ENCODE data around the gene EMC8. TPM values are rescaled to one million over a fixed set of nuclear protein-coding genes. Genes with fewer than 3 reads are reported as not detected.

EMC8 gene
- total RNA-seq, 1 experiment from 2014 or later, result 62.7 TPM

- Histone ChIP-seq H3K9me3 (ENCODE audit: low read depth, low read length, poor library complexity, severe bottlenecking) (no peaks in the 10 kb centered on the region), H3K4me1 (ENCODE audit: insufficient read depth, low read length, poor library complexity, severe bottlenecking) (peaks cover 19% of the 10 kb centered on the region), H3K27ac (ENCODE audit: low read depth, low read length, poor library complexity, severe bottlenecking) (no peak overlapping the region), H3K36me3 (ENCODE audit: insufficient read depth, low read length, poor library complexity, severe bottlenecking) (no peaks in the 10 kb centered on the region), H3K27me3 (replicated peaks; ENCODE audit: insufficient read depth, low read depth, low read length, poor library complexity) (no peaks in the 10 kb centered on the region), H3K4me3 (ENCODE audit: low read depth, low read length, poor library complexity, severe bottlenecking) (no peak overlapping the region)
- no TSS peak for BruUV-seq (replicated peaks)
- TF ChIP-seq EZH2 (IDR thresholded peaks at IDR 0.05; ENCODE audit: borderline replicate concordance, low read depth, low read length, poor library complexity, severe bottlenecking) (no peak), CTCF (conservative IDR thresholded peaks at IDR 0.05; ENCODE audit: low read depth, low read length) (peak; percentile 57)
- ChIA-PET POLR2A (ENCODE audit: low non-redundant PET) (interaction anchor here (0.7 kb wide), 1 partner anchor 184 kb away, joined by 3 read pairs; no protein-coding TSS in a partner anchor), CTCF (no interaction called here)
- DNase-seq (ENCODE audit: low spot score), result no peak
- intact Hi-C loops (cut with micrococcal nuclease; ENCODE audit: unreplicated experiment), result no loop called here
Observed at GRCh38 chr16:85759631-85760419, 39.5 kb downstream of the EMC8 start.

- Histone ChIP-seq H3K27ac (ENCODE audit: low read depth, low read length, poor library complexity, severe bottlenecking) (no peak overlapping the region), H3K9me3 (ENCODE audit: low read depth, low read length, poor library complexity, severe bottlenecking) (no peaks in the 10 kb centered on the region), H3K4me3 (ENCODE audit: low read depth, low read length, poor library complexity, severe bottlenecking) (no peak overlapping the region), H3K4me1 (ENCODE audit: insufficient read depth, low read length, poor library complexity, severe bottlenecking) (peaks cover 25% of the 10 kb centered on the region), H3K36me3 (ENCODE audit: insufficient read depth, low read length, poor library complexity, severe bottlenecking) (no peaks in the 10 kb centered on the region), H3K27me3 (replicated peaks; ENCODE audit: insufficient read depth, low read depth, low read length, poor library complexity) (no peaks in the 10 kb centered on the region)
- ChIA-PET CTCF (no interaction called here), POLR2A (ENCODE audit: low non-redundant PET) (no interaction called here)
- intact Hi-C loops (cut with micrococcal nuclease; ENCODE audit: unreplicated experiment), result no loop called here
- DNase-seq (ENCODE audit: low spot score), result no peak
- BruUV-seq (replicated peaks), result no TSS peak
- TF ChIP-seq CTCF (conservative IDR thresholded peaks at IDR 0.05; ENCODE audit: low read depth, low read length) (no peak), EZH2 (IDR thresholded peaks at IDR 0.05; ENCODE audit: borderline replicate concordance, low read depth, low read length, poor library complexity, severe bottlenecking) (no peak)
Observed at GRCh38 chr16:85759136-85759535, 40.2 kb downstream of the EMC8 start.

- no peak for TF ChIP-seq CTCF (conservative IDR thresholded peaks at IDR 0.05; ENCODE audit: low read depth, low read length)
- TF ChIP-seq EZH2 (IDR thresholded peaks at IDR 0.05; ENCODE audit: borderline replicate concordance, low read depth, low read length, poor library complexity, severe bottlenecking), result no peak
- no peaks in the 10 kb centered on the region for H3K27me3 ChIP-seq (replicated peaks; ENCODE audit: insufficient read depth, low read depth, low read length, poor library complexity)
- intact Hi-C loops (cut with micrococcal nuclease; ENCODE audit: unreplicated experiment), result no loop called here
- H3K36me3 ChIP-seq (ENCODE audit: insufficient read depth, low read length, poor library complexity, severe bottlenecking), result no peaks in the 10 kb centered on the region
- no peak overlapping the region for H3K27ac ChIP-seq (ENCODE audit: low read depth, low read length, poor library complexity, severe bottlenecking)
- no peaks in the 10 kb centered on the region for H3K9me3 ChIP-seq (ENCODE audit: low read depth, low read length, poor library complexity, severe bottlenecking)
- no peak overlapping the region for H3K4me3 ChIP-seq (ENCODE audit: low read depth, low read length, poor library complexity, severe bottlenecking)
- DNase-seq (ENCODE audit: low spot score), result no peak
- no TSS peak for BruUV-seq (replicated peaks)
- H3K4me1 ChIP-seq (ENCODE audit: insufficient read depth, low read length, poor library complexity, severe bottlenecking), result peaks cover 43% of the 10 kb centered on the region
- ChIA-PET POLR2A (ENCODE audit: low non-redundant PET) (no interaction called here), CTCF (no interaction called here)
Observed at GRCh38 chr16:85757341-85757822, 42.0 kb downstream of the EMC8 start.
